ENCODE data around the gene HNMT. TPM values are rescaled to one million over a fixed set of nuclear protein-coding genes. Genes with fewer than 3 reads are reported as not detected.
"Not testable (repeated sequence)": the region's sequence is repeated elsewhere in the genome, so short reads cannot be mapped to it uniquely, and the experiment has no call there.

The HNMT gene
- total RNA-seq, 1 donor from 2014 or later: 1.4 TPM

GRCh38 chr2:137976274-137976673 lies 12.0 kb downstream of the HNMT start:
- DNase-seq: no peak

GRCh38 chr2:137977790-137978189 lies 13.5 kb downstream of the HNMT start:
- DNase-seq: no peak

- DNase-seq: no peak
Measured at GRCh38 chr2:137980459-137980858, 16.2 kb downstream of the HNMT start.

GRCh38 chr2:137981112-137981656 lies 16.9 kb downstream of the HNMT start:
- no peak for DNase-seq

- no peak for DNase-seq
Measured at GRCh38 chr2:137983581-137983980, 19.3 kb downstream of the HNMT start.

GRCh38 chr2:137986268-137986667 lies 22.0 kb downstream of the HNMT start:
- DNase-seq: no peak

GRCh38 chr2:137987011-137987410 lies 22.7 kb downstream of the HNMT start:
- no peak for DNase-seq

- DNase-seq: no peak
Measured at GRCh38 chr2:137991078-137991477, 26.8 kb downstream of the HNMT start.

GRCh38 chr2:137992039-137992646 lies 27.9 kb downstream of the HNMT start:
- DNase-seq: no peak

GRCh38 chr2:137993715-137994476 lies 29.6 kb downstream of the HNMT start:
- DNase-seq: not testable (repeated sequence)

- DNase-seq: not testable (repeated sequence)
Measured at GRCh38 chr2:137995368-137995767, 31.1 kb downstream of the HNMT start.

GRCh38 chr2:137996158-137996557 lies 31.9 kb downstream of the HNMT start:
- not testable (repeated sequence) for DNase-seq

GRCh38 chr2:137997733-137998132 lies 33.5 kb downstream of the HNMT start:
- DNase-seq: no peak

GRCh38 chr2:137998503-137998902 lies 34.2 kb downstream of the HNMT start:
- DNase-seq: no peak

- no peak for DNase-seq
Measured at GRCh38 chr2:137999273-137999672, 35.0 kb downstream of the HNMT start.

GRCh38 chr2:138000009-138000408 lies 35.7 kb downstream of the HNMT start:
- no peak for DNase-seq

- no peak for DNase-seq
Measured at GRCh38 chr2:138000796-138001195, 36.5 kb downstream of the HNMT start.

GRCh38 chr2:138003411-138003810 lies 39.1 kb downstream of the HNMT start:
- no peak for DNase-seq

- no peak for DNase-seq
Measured at GRCh38 chr2:138007431-138007830, 43.2 kb downstream of the HNMT start.

GRCh38 chr2:138009622-138010021 lies 45.3 kb downstream of the HNMT start:
- DNase-seq: no peak

- DNase-seq: no peak
Measured at GRCh38 chr2:138010890-138011289, 46.6 kb downstream of the HNMT start.

GRCh38 chr2:138012082-138012481 lies 47.8 kb downstream of the HNMT start:
- DNase-seq: no peak

GRCh38 chr2:138012968-138013367 lies 48.7 kb downstream of the HNMT start:
- DNase-seq: no peak

GRCh38 chr2:138013639-138014038 lies 49.4 kb downstream of the HNMT start:
- DNase-seq: no peak
